GM12878 (cell line): ENCODE data around the gene CR1L. TPM values are rescaled to one million over a fixed set of nuclear protein-coding genes. Genes with fewer than 3 reads are reported as not detected.
"Not testable (repeated sequence)": the region's sequence is repeated elsewhere in the genome, so short reads cannot be mapped to it uniquely, and the experiment has no call there.

Experiments
- ATAC-seq: fragments of 200-7000 bp; cut with Tn5 transposase; 3 replicates; pipeline ENCODE4 v1.9.1; 2020; ENCODE audit warnings: mild to moderate bottlenecking, moderate library complexity
- BruUV-seq: library from RNA; stranded (reverse); fragments of 400-500 nt; replicated peaks from 2 replicates; lab custom pipeline; 2021; lab: Mats Ljungman, UMichigan
- CTCF ChIA-PET: fragments of 300-600 bp; sonication (Branson Sonifier 250); formaldehyde crosslinking; extraction: SDS; loops from one replicate; lab custom pipeline; 2021; ENCODE audit warnings: inconsistent platforms; lab: Yijun Ruan, JAX
- POLR2A ChIA-PET: fragments of 350-600 bp; formaldehyde crosslinking; extraction: SDS; loops from one replicate; lab custom pipeline; 2021; ENCODE audit warnings: inconsistent platforms; lab: Charles Lee
- RAD21 ChIA-PET: fragments of 300-600 bp; sonication (Branson Sonifier 250); formaldehyde crosslinking; loops from one replicate; lab custom pipeline; 2023; ENCODE audit warnings: antibody characterized with exemption; ENCODE audit not compliant: unreplicated experiment; lab: Charles Lee
- SMC1A ChIA-PET: fragments of 300-600 bp; sonication (Branson Sonifier 250); formaldehyde crosslinking; loops from one replicate; lab custom pipeline; 2023; ENCODE audit not compliant: unreplicated experiment, uncharacterized antibody; lab: Charles Lee
- DNase-seq: peaks from one replicate; pipeline ENCODE4 v3.0.0-alpha.2; 2011; ENCODE audit warnings: low read depth, low spot score
- FAIRE-seq: peaks from 3 replicates; lab custom pipeline; 2011; peaks lifted over from hg19 to GRCh38; lab: Jason Lieb, UNC
- H2AFZ ChIP-seq: 2 replicates; pipeline ENCODE4 v1.6.0; 2011; ENCODE audit warnings: low read depth, low read length, control low read depth; ENCODE audit not compliant: control insufficient read depth
- H3K27ac ChIP-seq: 2 replicates; pipeline ENCODE4 v1.5.1; 2011; ENCODE audit warnings: control low read depth; ENCODE audit not compliant: control insufficient read depth, insufficient read depth
- H3K27me3 ChIP-seq, 2 experiments: replicated peaks in 1 of 2; 2 replicates each; pipeline versions ENCODE4 v1.6.0 to v1.6.1; 2011; ENCODE audit warnings: low read length in 1 of 2; ENCODE audit not compliant: control insufficient read depth in 2 of 2, insufficient read depth in 2 of 2
- H3K36me3 ChIP-seq, 2 experiments: 2 replicates each; pipeline ENCODE4 v1.5.1; 2011; ENCODE audit warnings: low read length in 1 of 2; ENCODE audit not compliant: control insufficient read depth in 2 of 2, insufficient read depth in 2 of 2
- H3K4me1 ChIP-seq: 2 replicates; pipeline ENCODE4 v1.6.1; 2011; ENCODE audit warnings: mild to moderate bottlenecking, low read length, moderate library complexity, mixed read lengths; ENCODE audit not compliant: control insufficient read depth, insufficient read depth
- H3K4me2 ChIP-seq: 2 replicates; pipeline ENCODE4 v1.6.0; 2011; ENCODE audit warnings: control low read depth; ENCODE audit not compliant: control insufficient read depth, insufficient read depth
- H3K4me3 ChIP-seq: fragments of 200-600 bp; sonication (generic); 2 replicates; pipeline ENCODE4 v1.5.1; 2016
- H3K79me2 ChIP-seq: 2 replicates; pipeline ENCODE4 v1.6.0; 2011; ENCODE audit warnings: low read length; ENCODE audit not compliant: control insufficient read depth, insufficient read depth
- H3K9ac ChIP-seq: 2 replicates; pipeline ENCODE4 v1.8.0; 2011; ENCODE audit warnings: low read length, control low read depth, mixed read lengths; ENCODE audit not compliant: control insufficient read depth, insufficient read depth
- H3K9me3 ChIP-seq: replicated peaks from 3 replicates; pipeline ENCODE4 v1.5.1; 2011; ENCODE audit warnings: mild to moderate bottlenecking, low read length; ENCODE audit not compliant: control insufficient read depth, insufficient read depth
- H4K20me1 ChIP-seq: 2 replicates; pipeline ENCODE4 v1.6.0; 2011; ENCODE audit not compliant: control insufficient read depth, insufficient read depth
- FOXM1 ChIP-seq: IDR thresholded peaks from 2 replicates; pipeline ENCODE4 v1.6.1; 2012; ENCODE audit warnings: low read depth, mild to moderate bottlenecking, inconsistent platforms, low read length, moderate library complexity
- ZNF274 ChIP-seq: IDR thresholded peaks from one replicate; pipeline ENCODE4 v1.8.0; 2011; ENCODE audit not compliant: insufficient read length, insufficient read depth
- WGBS: methylation state at CpG from one replicate; pipeline ENCODE4 v1.1.6; 2016; ENCODE audit warnings: low lambda C conversion rate; ENCODE audit not compliant: insufficient replicate concordance, insufficient coverage; ENCODE audit errors: missing lambda C conversion rate; 5-methylcytosine and 5-hydroxymethylcytosine counted together
- in situ Hi-C: fragments of 300-500 bp; cut with MboI; formaldehyde crosslinking; loops from 9 replicates; pipeline ENCODE4 v1.14.3; 2018; ENCODE audit warnings: mixed read lengths
- intact Hi-C: fragments of 100-400 bp; cut with micrococcal nuclease; formaldehyde crosslinking; loops from one replicate; pipeline ENCODE4 v1.14.2; 2022; ENCODE audit not compliant: unreplicated experiment
- polyA plus RNA-seq, 11 experiments: library from polyadenylated mRNA; depleted of rRNA in 4 of 11; unstranded in 6 of 11; stranded (reverse) in 5 of 11; fragments of >200 nt; fragmentation: Nextera tagmentation in 4 of 11; fragmentation: Illumina TruSeq in 1 of 11; extraction: Ambion mirVana in 4 of 11; extraction: Trizol in 1 of 11; gene quantifications; 1 replicate in 1 of 11; 2 replicates in 10 of 11; pipeline versions ENCODE4 v1.2.1 to v1.2.3, GENCODE V29; 2011 to 2016; ENCODE audit warnings: inconsistent platforms in 2 of 11, missing spikeins in 2 of 11, low read depth in 1 of 11
- small RNA-seq: library from RNA; depleted of rRNA; stranded (forward); fragments of <200 nt; gene quantifications from one replicate; pipeline ENCODE3, GENCODE V24; 2014
- total RNA-seq, 4 experiments: library from RNA; depleted of rRNA in 3 of 4; stranded (reverse); fragments of >200 nt in 3 of 4; fragmentation: Illumina TruSeq in 1 of 4; extraction: Trizol in 1 of 4; gene quantifications; 2 replicates each; pipeline versions ENCODE4 v1.2.1 to v1.2.3, GENCODE V29; 2013 to 2021

Gene CR1L
- total and polyA plus RNA-seq, 10 of the 15 experiments (the other 5 are each of a cell fraction or from before 2014, with no cell fraction given): 0.11 TPM; not detected in 9

DNA sequence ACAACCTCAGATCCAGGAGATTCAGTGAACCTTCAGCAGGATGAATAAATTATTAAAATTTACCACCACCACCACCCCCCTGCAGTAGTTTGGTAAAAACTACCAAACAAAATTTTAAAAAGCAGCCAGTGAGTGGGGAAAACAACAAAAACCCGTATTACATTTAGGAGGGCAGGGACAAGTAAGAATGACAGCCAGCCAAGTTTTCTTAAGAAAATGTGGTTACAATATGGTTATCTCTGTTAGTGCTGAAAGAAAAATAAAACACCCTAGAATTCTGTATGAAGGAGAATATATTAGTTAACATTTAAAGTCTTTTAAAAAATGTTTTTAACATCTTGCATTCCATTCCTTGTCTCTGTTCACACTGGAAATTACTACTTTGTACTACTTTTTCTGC lies 121.6 kb downstream of the CR1L start (continued):
- TF ChIP-seq ZNF274: no peak
- TF ChIP-seq FOXM1: no peak

DNA sequence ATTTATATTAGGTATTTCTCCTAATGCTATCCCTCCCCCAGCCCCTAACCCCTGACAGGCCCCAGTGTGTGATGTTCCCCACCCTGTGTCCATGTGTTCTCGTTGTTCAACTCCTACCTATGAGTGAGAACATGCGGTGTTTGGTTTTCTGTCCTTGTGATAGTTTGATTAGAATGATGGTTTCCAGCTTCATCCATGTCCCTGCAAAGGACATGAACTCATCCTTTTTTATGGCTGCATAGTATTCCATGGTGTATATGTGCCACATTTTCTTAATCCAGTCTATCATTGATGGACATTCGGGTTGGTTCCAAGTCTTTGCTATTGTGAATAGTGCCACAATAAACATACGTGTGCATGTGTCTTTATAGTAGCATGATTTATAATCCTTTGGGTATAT lies 125.6 kb downstream of the CR1L start:
- in situ Hi-C loops, H3K9ac ChIP-seq, H3K27me3 ChIP-seq, DNase-seq, H3K27ac ChIP-seq, H3K4me1 ChIP-seq, H2AFZ ChIP-seq, H4K20me1 ChIP-seq, intact Hi-C loops, BruUV-seq, H3K79me2 ChIP-seq, POLR2A ChIA-PET, ATAC-seq, RAD21 ChIA-PET, H3K4me3 ChIP-seq, FAIRE-seq, H3K4me2 ChIP-seq, H3K9me3 ChIP-seq, SMC1A ChIA-PET: not testable (repeated sequence)
- CTCF ChIA-PET: interaction anchor here (1.2 to 1.4 kb wide), 2 partner anchors 15 to 39 kb away, joined by 3 to 4 read pairs; no protein-coding TSS in a partner anchor
- H3K36me3 ChIP-seq: 0 out of 4 replicates have a peak, but pooled peaks cover 0 to 14% of the 10 kb centered on the region in 2 experiments
- 100% methylated on average over 3 of the region's 4 CpGs for WGBS

Small RNA genes lying within 50 kb of the gene (small RNA-seq; reads per million reads assigned to genes)
- gene RNA5SP534: not detected

Other genes starting within 250 kb of the CR1L start
- 48.8 and 56.5 TPM in 2 replicates for gene CR2, start 190.8 kb upstream of the CR1L start, total RNA-seq (2014; rRNA removed)
- 46.1 and 55.3 TPM in 2 replicates for gene CR2, start 190.8 kb upstream of the CR1L start, total RNA-seq (2014; rRNA removed; fragmentation: Illumina TruSeq; extraction: Trizol)
- gene CR2, start 190.8 kb upstream of the CR1L start, total RNA-seq (2021): 67.3 and 74.8 TPM in 2 replicates
- gene CR2, start 190.8 kb upstream of the CR1L start, polyA plus RNA-seq (2011; rRNA removed): 2.0 and 2.2 TPM in 2 replicates
- 72.8 and 102 TPM in 2 replicates for gene CR2, start 190.8 kb upstream of the CR1L start, polyA plus RNA-seq (2014; fragmentation: Illumina TruSeq; extraction: Trizol)
- 10 to 100 TPM; 21.1 to 24.4 TPM for gene CR2, start 190.8 kb upstream of the CR1L start, polyA plus RNA-seq (2014; fragmentation: Nextera tagmentation; extraction: Ambion mirVana)
- 43.7 and 52.3 TPM in 2 replicates for gene CR2, start 190.8 kb upstream of the CR1L start, polyA plus RNA-seq (2014; rRNA removed)
- gene CR2, start 190.8 kb upstream of the CR1L start, polyA plus RNA-seq (2016; fragmentation: Nextera tagmentation; extraction: Ambion mirVana): 10 to 100 TPM; 58.2 to 64.3 TPM
- 8.0 and 9.2 TPM in 2 replicates for gene CR1, start 149.0 kb upstream of the CR1L start, total RNA-seq (2014; rRNA removed)
- gene CR1, start 149.0 kb upstream of the CR1L start, total RNA-seq (2014; rRNA removed; fragmentation: Illumina TruSeq; extraction: Trizol): 5.6 and 5.9 TPM in 2 replicates
- 7.3 and 7.8 TPM in 2 replicates for gene CR1, start 149.0 kb upstream of the CR1L start, total RNA-seq (2021)
- 0.24 and 0.30 TPM in 2 replicates for gene CR1, start 149.0 kb upstream of the CR1L start, polyA plus RNA-seq (2011; rRNA removed)
- 5.5 and 5.7 TPM in 2 replicates for gene CR1, start 149.0 kb upstream of the CR1L start, polyA plus RNA-seq (2014; fragmentation: Illumina TruSeq; extraction: Trizol)
- 1 to 10 TPM in 1 of 2 experiments, under 1 TPM in 1; 0.53 to 1.6 TPM for gene CR1, start 149.0 kb upstream of the CR1L start, polyA plus RNA-seq (2014; fragmentation: Nextera tagmentation; extraction: Ambion mirVana)
- 4.4 and 5.8 TPM in 2 replicates for gene CR1, start 149.0 kb upstream of the CR1L start, polyA plus RNA-seq (2014; rRNA removed)
- gene CR1, start 149.0 kb upstream of the CR1L start, polyA plus RNA-seq (2016; fragmentation: Nextera tagmentation; extraction: Ambion mirVana): 1 to 10 TPM; 2.6 to 2.9 TPM
- 73.1 and 98.0 TPM in 2 replicates for gene CD46, start 106.9 kb downstream of the CR1L start, total RNA-seq (2014; rRNA removed)
- 67.7 and 79.7 TPM in 2 replicates for gene CD46, start 106.9 kb downstream of the CR1L start, total RNA-seq (2014; rRNA removed; fragmentation: Illumina TruSeq; extraction: Trizol)
- 67.6 and 79.0 TPM in 2 replicates for gene CD46, start 106.9 kb downstream of the CR1L start, total RNA-seq (2021)
- 198 and 326 TPM in 2 replicates for gene CD46, start 106.9 kb downstream of the CR1L start, polyA plus RNA-seq (2011; rRNA removed)
- 96.3 and 157 TPM in 2 replicates for gene CD46, start 106.9 kb downstream of the CR1L start, polyA plus RNA-seq (2014; fragmentation: Illumina TruSeq; extraction: Trizol)
- 10 to 100 TPM; 61.1 to 62.7 TPM for gene CD46, start 106.9 kb downstream of the CR1L start, polyA plus RNA-seq (2014; fragmentation: Nextera tagmentation; extraction: Ambion mirVana)
- gene CD46, start 106.9 kb downstream of the CR1L start, polyA plus RNA-seq (2014; rRNA removed): 55.5 and 85.8 TPM in 2 replicates
- 10 to 100 TPM; 83.9 to 88.2 TPM for gene CD46, start 106.9 kb downstream of the CR1L start, polyA plus RNA-seq (2016; fragmentation: Nextera tagmentation; extraction: Ambion mirVana)